Measurements from ENCODE around the gene STXBP6.

The STXBP6 gene

GRCh38 chr14:25004389-25004809 lies 45.5 kb downstream of the STXBP6 start:
- DNase-seq (ENCODE audit: extremely low read depth, low read depth) = no peak
- TF ChIP-seq CTCF (IDR thresholded peaks at IDR 0.05; ENCODE audit: low read depth, low read length) = no peak

GRCh38 chr14:25003537-25003936 lies 46.4 kb downstream of the STXBP6 start:
- TF ChIP-seq CTCF (IDR thresholded peaks at IDR 0.05; ENCODE audit: low read depth, low read length) = no peak
- no peak for DNase-seq (ENCODE audit: extremely low read depth, low read depth)

GRCh38 chr14:25001601-25002000 lies 48.3 kb downstream of the STXBP6 start:
- DNase-seq (ENCODE audit: extremely low read depth, low read depth) = no peak
- no peak for TF ChIP-seq CTCF (IDR thresholded peaks at IDR 0.05; ENCODE audit: low read depth, low read length)

GRCh38 chr14:25001156-25001555 lies 48.8 kb downstream of the STXBP6 start:
- TF ChIP-seq CTCF (IDR thresholded peaks at IDR 0.05; ENCODE audit: low read depth, low read length) = no peak
- no peak for DNase-seq (ENCODE audit: extremely low read depth, low read depth)

- TF ChIP-seq CTCF (IDR thresholded peaks at IDR 0.05; ENCODE audit: low read depth, low read length) = no peak
- no peak for DNase-seq (ENCODE audit: extremely low read depth, low read depth)
Measured at GRCh38 chr14:24999157-24999556, 50.8 kb downstream of the STXBP6 start.

- no peak for TF ChIP-seq CTCF (IDR thresholded peaks at IDR 0.05; ENCODE audit: low read depth, low read length)
- DNase-seq (ENCODE audit: extremely low read depth, low read depth) = no peak
Measured at GRCh38 chr14:24996930-24997725, 52.8 kb downstream of the STXBP6 start.

GRCh38 chr14:24995016-24995415 lies 54.9 kb downstream of the STXBP6 start:
- TF ChIP-seq CTCF (IDR thresholded peaks at IDR 0.05; ENCODE audit: low read depth, low read length) = no peak
- DNase-seq (ENCODE audit: extremely low read depth, low read depth) = no peak

All from AG09319 (cell line).